K562 (cell line): Measurements from ENCODE around the gene PAF1. TPM values are rescaled to one million over a fixed set of nuclear protein-coding genes. Genes with fewer than 3 reads are reported as not detected.

ENCODE experiments used
- DIDO1 ChIP-seq: fragments of 450-650 bp; IDR thresholded peaks from 2 replicates; pipeline ENCODE4 v1.6.1; 2016; ENCODE audit warnings: low read depth, missing biosample characterization, missing genetic modification characterization
- GATA2 ChIP-seq: sonication (generic); formaldehyde crosslinking; IDR thresholded peaks from 2 replicates; pipeline ENCODE4 v1.4.0; 2020; ENCODE audit warnings: mild to moderate bottlenecking, missing genetic modification reagents
- KDM5B ChIP-seq: fragments of 200-600 bp; sonication (generic); IDR thresholded peaks from 2 replicates; pipeline ENCODE4 v1.6.1; 2012; ENCODE audit warnings: low read depth, mild to moderate bottlenecking, moderate library complexity, low read length, control low read depth, inconsistent platforms; ENCODE audit not compliant: insufficient replicate concordance
- SIRT6 ChIP-seq: IDR thresholded peaks from one replicate; pipeline ENCODE4 v1.6.1; 2012; ENCODE audit warnings: low read depth, mild to moderate bottlenecking, control low read depth, inconsistent platforms, low read length, moderate library complexity
- SRF ChIP-seq, 2 experiments: fragments of 250-450, 450-650 bp in 1 of 2; sonication (Bioruptor Pico) in 1 of 2; sonication (generic) in 1 of 2; formaldehyde crosslinking; IDR thresholded peaks; 2 replicates each; pipeline versions ENCODE4 v1.5.0 to v1.5.1; 2020 to 2022; ENCODE audit warnings: mild to moderate bottlenecking in 1 of 2, missing genetic modification reagents in 1 of 2
- TFAM ChIP-seq: fragments of 250-450 bp; sonication (Bioruptor Pico); conservative IDR thresholded peaks from 2 replicates; pipeline ENCODE4 v1.5.0; 2021; ENCODE audit warnings: mild to moderate bottlenecking, moderate library complexity
- ZNF316 ChIP-seq: fragments of 450-650 bp; IDR thresholded peaks from 2 replicates; pipeline ENCODE4 v1.6.1; 2016
- ZNF347 ChIP-seq: fragments of 450-650 bp; formaldehyde crosslinking; IDR thresholded peaks from 2 replicates; pipeline ENCODE4 v1.4.0; 2020; ENCODE audit warnings: low read depth, mild to moderate bottlenecking, moderate library complexity
- polyA plus RNA-seq, 8 experiments: library from polyadenylated mRNA; depleted of rRNA in 4 of 8; stranded (reverse) in 5 of 8; unstranded in 3 of 8; fragments of >200 nt; fragmentation: Nextera tagmentation in 2 of 8; fragmentation: Illumina TruSeq in 1 of 8; extraction: Ambion mirVana in 2 of 8; extraction: Trizol in 1 of 8; gene quantifications; 2 replicates each; pipeline versions ENCODE4 v1.2.1 to v1.2.3, GENCODE V29; 2011 to 2014; ENCODE audit warnings: inconsistent platforms in 1 of 8, missing spikeins in 1 of 8
- total RNA-seq, 7 experiments: library from RNA; depleted of rRNA in 6 of 7; stranded (reverse); fragments of >200 nt in 6 of 7; fragmentation: Illumina TruSeq in 2 of 7; extraction: Trizol in 2 of 7; gene quantifications; 2 replicates each; pipeline versions ENCODE4 v1.2.1 to v1.2.3, GENCODE V29; 2011 to 2021; ENCODE audit warnings: low replicate concordance in 1 of 7
- TF ChIP-seq, protein P1 (sequence below): fragments of 450-650 bp; IDR thresholded peaks from 2 replicates; pipeline ENCODE4 v1.6.1; 2014; ENCODE audit warnings: low read depth, mild to moderate bottlenecking, moderate library complexity, borderline replicate concordance
- TF ChIP-seq, protein P2 (sequence below): fragments of 250-450 bp; sonication (Bioruptor Pico); IDR thresholded peaks from 2 replicates; pipeline ENCODE4 v1.5.0; 2021; ENCODE audit warnings: mild to moderate bottlenecking, borderline replicate concordance
- TF ChIP-seq, protein P3 (sequence below): fragments of 250-450 bp; sonication (Bioruptor Pico); IDR thresholded peaks from 2 replicates; pipeline ENCODE4 v1.4.0; 2020
- TF ChIP-seq, protein P4 (sequence below): sonication (generic); formaldehyde crosslinking; IDR thresholded peaks from 2 replicates; pipeline ENCODE4 v1.8.1; 2023; ENCODE audit warnings: mild to moderate bottlenecking, missing genetic modification reagents, moderate library complexity
- TF ChIP-seq, protein P5 (sequence below): IDR thresholded peaks from 2 replicates; pipeline ENCODE4 v1.6.1; 2016; ENCODE audit warnings: missing genetic modification characterization, missing compliant biosample characterization
- TF ChIP-seq, protein P6 (sequence below): sonication (generic); formaldehyde crosslinking; IDR thresholded peaks from 2 replicates; pipeline ENCODE4 v1.8.0; 2022; ENCODE audit warnings: mild to moderate bottlenecking, low read depth, missing genetic modification reagents

PAF1 gene
- total and polyA plus RNA-seq, 9 of the 15 experiments (the other 6 are each of a cell fraction or from before 2014, with no cell fraction given), result 1.5 to 45.0 (median 33.8) TPM

DNA sequence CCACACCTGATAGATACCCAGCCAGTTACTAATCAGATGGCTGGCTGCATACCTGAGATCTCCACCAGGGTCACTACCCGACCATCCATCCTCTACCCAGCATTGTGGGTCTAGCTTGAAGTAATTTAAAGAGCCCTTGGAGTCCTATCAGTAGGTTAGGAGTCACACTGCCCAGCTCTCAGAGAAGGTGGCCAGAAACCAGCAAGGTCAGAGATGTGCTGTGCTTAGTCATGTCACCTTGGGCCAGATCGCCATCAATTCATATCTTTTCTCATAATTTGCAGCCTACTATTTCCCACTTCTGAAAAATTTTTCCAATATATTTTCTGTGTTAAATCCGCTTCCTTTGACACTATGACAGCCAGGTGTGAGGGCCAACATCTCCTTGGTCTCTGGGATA lies 34.8 kb downstream of the PAF1 start (continued):
- TF ChIP-seq, protein P1, sequence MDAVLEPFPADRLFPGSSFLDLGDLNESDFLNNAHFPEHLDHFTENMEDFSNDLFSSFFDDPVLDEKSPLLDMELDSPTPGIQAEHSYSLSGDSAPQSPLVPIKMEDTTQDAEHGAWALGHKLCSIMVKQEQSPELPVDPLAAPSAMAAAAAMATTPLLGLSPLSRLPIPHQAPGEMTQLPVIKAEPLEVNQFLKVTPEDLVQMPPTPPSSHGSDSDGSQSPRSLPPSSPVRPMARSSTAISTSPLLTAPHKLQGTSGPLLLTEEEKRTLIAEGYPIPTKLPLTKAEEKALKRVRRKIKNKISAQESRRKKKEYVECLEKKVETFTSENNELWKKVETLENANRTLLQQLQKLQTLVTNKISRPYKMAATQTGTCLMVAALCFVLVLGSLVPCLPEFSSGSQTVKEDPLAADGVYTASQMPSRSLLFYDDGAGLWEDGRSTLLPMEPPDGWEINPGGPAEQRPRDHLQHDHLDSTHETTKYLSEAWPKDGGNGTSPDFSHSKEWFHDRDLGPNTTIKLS, result no peak
- no peak for TF ChIP-seq TFAM
- TF ChIP-seq DIDO1 (tag), result no peak
- TF ChIP-seq, protein P2, sequence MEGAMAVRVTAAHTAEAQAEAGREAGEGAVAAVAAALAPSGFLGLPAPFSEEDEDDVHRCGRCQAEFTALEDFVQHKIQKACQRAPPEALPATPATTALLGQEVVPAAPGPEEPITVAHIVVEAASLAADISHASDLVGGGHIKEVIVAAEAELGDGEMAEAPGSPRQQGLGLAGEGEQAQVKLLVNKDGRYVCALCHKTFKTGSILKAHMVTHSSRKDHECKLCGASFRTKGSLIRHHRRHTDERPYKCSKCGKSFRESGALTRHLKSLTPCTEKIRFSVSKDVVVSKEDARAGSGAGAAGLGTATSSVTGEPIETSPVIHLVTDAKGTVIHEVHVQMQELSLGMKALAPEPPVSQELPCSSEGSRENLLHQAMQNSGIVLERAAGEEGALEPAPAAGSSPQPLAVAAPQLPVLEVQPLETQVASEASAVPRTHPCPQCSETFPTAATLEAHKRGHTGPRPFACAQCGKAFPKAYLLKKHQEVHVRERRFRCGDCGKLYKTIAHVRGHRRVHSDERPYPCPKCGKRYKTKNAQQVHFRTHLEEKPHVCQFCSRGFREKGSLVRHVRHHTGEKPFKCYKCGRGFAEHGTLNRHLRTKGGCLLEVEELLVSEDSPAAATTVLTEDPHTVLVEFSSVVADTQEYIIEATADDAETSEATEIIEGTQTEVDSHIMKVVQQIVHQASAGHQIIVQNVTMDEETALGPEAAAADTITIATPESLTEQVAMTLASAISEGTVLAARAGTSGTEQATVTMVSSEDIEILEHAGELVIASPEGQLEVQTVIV (CRISPR knock-in tag), result no peak
- TF ChIP-seq, protein P3, sequence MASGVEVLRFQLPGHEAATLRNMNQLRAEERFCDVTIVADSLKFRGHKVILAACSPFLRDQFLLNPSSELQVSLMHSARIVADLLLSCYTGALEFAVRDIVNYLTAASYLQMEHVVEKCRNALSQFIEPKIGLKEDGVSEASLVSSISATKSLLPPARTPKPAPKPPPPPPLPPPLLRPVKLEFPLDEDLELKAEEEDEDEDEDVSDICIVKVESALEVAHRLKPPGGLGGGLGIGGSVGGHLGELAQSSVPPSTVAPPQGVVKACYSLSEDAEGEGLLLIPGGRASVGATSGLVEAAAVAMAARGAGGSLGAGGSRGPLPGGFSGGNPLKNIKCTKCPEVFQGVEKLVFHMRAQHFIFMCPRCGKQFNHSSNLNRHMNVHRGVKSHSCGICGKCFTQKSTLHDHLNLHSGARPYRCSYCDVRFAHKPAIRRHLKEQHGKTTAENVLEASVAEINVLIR (CRISPR knock-in tag), result no peak
- peak; percentile 48 for TF ChIP-seq ZNF316
- TF ChIP-seq GATA2, result 0 out of 2 replicates have a peak, but pooled peaks have one; percentile 18
- TF ChIP-seq, protein P4, sequence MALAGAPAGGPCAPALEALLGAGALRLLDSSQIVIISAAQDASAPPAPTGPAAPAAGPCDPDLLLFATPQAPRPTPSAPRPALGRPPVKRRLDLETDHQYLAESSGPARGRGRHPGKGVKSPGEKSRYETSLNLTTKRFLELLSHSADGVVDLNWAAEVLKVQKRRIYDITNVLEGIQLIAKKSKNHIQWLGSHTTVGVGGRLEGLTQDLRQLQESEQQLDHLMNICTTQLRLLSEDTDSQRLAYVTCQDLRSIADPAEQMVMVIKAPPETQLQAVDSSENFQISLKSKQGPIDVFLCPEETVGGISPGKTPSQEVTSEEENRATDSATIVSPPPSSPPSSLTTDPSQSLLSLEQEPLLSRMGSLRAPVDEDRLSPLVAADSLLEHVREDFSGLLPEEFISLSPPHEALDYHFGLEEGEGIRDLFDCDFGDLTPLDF (CRISPR knock-in tag), result no peak
- TF ChIP-seq SIRT6, result no peak
- no peak for TF ChIP-seq ZNF347 (CRISPR knock-in tag)
- TF ChIP-seq, protein P5, sequence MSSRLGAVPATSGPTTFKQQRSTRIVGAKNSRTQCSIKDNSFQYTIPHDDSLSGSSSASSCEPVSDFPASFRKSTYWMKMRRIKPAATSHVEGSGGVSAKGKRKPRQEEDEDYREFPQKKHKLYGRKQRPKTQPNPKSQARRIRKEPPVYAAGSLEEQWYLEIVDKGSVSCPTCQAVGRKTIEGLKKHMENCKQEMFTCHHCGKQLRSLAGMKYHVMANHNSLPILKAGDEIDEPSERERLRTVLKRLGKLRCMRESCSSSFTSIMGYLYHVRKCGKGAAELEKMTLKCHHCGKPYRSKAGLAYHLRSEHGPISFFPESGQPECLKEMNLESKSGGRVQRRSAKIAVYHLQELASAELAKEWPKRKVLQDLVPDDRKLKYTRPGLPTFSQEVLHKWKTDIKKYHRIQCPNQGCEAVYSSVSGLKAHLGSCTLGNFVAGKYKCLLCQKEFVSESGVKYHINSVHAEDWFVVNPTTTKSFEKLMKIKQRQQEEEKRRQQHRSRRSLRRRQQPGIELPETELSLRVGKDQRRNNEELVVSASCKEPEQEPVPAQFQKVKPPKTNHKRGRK, result no peak
- TF ChIP-seq KDM5B, result no peak
- TF ChIP-seq, protein P6, sequence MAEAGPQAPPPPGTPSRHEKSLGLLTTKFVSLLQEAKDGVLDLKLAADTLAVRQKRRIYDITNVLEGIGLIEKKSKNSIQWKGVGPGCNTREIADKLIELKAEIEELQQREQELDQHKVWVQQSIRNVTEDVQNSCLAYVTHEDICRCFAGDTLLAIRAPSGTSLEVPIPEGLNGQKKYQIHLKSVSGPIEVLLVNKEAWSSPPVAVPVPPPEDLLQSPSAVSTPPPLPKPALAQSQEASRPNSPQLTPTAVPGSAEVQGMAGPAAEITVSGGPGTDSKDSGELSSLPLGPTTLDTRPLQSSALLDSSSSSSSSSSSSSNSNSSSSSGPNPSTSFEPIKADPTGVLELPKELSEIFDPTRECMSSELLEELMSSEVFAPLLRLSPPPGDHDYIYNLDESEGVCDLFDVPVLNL, result no peak
- TF ChIP-seq SRF (CRISPR knock-in tag; IDR thresholded peaks at IDR 0.05), result no peak
